ENCODE measurements around the gene SPTB.
A peak's percentile ranks its signal among the peaks of the same experiment; 100 is the strongest.

SPTB gene

DNA sequence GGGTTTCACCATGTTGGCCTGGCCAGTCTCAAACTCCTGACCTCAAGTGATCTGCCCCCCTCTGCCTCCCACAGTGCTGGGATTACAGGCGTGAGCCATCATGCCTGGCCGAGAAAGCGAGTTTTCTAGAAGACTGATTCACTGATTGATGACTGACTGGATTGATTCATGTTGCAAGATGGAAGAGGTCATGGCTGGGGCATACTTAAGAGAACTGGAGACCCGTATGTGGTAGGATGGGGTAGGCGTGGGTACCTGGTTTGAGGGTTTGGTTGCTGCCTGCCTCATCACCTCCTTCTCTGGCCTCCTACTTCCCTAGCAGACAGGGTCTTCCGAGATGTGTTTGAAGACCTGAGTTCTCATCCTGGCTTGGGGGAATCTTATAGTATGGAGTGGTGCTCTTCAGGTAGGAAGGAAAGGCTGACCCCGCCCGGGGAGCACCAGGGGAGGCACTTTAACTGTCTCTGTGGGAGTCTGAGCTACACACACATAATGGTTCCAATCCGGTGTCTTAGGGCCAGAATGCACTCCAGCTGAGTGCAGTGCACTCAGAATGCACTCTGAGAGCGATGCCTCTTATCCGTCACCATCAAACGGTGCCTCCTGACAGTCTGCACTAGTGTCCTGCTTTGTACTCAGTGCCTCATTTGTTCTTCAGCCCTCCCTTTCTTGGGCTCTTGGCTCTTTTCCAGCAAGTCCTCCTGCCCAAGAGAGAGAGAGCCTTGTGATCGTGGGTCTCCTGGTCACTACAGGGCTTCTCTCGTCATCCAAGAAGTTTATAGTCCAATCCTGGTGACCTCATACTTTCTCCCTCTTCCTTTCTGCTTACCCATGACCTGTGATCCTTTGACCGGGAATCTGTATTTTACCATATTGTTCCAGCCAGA, 155.8 kb downstream of the SPTB start:
- no peak for DNase-seq

DNA sequence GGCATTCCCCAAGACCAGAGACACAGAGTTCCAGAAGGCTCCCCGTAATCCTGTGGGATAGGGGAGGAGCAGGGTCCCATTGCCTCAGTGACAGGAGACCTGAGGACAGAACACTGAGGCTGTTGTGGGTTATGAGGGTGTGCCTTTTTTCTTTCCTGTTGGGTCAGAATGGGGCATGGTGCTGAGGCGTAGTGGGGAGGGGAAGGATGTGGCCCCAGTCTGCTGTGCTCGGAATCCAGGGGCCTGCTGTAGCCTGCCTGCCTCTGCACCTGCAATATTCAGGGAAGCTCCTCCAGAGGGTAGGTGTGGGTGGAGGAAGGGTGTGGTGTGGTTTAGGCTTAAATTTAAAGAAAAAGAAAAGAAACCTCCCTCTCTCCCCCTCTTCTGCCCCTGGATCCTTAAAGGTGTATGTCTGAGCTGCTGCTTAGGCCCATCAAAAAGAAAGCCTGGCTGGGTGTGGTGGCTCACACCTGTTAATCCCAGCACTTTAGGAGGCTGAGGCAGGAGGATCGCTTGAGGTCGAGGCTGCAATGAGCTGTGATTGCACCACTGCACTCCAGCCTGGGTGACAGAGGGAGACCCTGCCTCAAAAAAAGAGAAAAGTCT, 156.8 kb downstream of the SPTB start:
- DNase-seq: no peak

DNA sequence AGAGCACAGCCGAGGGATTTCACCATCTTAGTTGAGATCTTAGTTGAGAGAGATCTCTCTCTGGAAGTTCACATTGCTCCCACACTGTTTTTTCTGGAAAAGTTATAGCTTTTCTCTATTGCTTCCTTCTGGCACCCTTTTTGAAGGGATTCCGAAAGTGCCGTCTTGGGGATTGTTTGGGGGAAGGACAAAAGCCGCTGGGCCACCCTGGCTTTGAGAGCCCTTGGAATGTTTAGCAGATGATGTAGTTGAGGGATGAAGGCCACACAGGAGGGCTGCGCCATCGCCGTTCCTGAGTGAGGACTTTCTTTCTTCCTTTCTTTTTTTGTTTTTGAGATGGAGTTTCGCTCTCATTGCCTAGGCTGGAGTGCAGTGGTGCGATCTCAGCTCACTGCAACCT, 157.8 kb downstream of the SPTB start:
- no peak for DNase-seq

DNA sequence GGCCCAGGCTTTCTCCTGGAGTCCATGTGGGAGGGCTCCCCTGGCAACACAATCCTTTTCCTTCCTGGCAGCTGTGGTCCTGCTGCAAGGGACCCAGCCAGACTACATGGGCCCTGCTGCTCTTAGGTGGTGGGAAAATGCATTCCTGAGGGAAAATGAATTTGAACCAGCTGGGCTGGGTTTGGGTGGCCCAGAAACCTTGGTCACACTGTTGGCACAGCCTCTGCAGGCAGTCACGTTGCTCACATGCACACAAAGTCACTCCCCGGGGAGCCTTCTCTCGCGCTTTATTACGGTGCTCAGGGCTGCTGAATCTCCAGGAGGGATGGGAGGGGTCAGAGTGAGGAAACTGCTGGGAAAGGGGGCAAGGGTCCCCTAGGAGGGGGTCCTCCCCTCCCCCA, 158.3 kb downstream of the SPTB start:
- DNase-seq: no peak

- DNase-seq: no peak
Measured at GRCh38 chr14:64720131-64720576, 159.6 kb downstream of the SPTB start.

- no peak for DNase-seq
Measured at GRCh38 chr14:64719601-64720000, 160.1 kb downstream of the SPTB start.

GRCh38 chr14:64718762-64719161, 160.9 kb downstream of the SPTB start:
- DNase-seq: no peak

DNA sequence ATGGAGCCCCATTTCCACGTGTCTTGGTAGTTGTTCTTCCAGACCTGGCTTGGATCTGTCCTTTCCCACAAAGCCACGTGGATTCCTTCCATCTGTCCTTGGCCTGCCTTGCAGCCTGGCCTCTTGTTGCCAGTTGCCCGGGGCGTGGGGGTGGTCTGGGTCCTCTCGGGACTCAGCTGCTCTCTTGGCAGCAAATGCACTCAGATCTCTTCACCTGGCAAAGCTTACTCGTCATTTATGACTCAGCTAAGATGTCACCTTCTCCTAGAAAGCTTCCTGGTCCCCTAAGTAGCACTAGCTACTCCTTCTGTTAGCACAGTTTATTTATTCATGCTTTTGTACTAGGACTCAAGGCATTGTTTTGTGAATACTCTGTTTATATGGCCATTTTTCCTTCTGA, 161.8 kb downstream of the SPTB start:
- no peak for DNase-seq

DNA sequence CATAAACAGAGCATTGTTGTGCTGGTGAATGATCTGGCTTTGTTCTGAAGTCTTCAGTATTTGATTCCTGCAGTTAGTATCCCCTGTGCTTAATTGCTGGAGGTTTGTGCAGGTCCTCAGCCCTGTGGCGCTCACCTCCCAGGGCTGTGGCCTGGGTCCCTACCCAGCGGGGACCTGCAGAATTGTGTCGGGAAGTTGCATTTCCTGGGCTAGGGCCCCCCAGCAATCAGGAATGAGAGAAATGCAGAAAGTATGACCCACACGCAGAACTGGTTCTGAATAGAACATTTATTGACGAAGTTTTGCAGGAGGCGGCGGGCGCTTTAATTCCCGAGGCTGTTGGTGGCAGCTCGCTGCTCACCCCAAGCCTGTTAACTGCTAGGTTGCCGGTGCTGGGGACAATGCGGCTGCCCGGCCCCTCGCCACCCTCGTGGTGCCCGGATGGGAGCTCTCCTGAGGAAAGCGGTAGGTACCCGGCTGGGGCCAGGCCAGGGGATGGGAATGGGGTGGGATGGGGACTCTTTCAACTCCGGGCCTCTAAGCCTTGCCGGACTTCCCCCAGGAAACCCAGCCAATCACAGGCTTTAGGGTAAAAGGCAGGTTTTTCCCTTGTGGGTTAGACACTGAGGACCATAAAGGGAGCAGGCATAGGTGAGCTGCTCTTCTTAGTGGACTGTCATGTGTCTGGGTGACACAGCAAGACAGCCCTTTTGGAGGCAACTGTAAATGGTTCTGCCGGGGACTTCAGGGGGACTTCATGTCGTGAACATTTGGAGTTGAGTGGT, 163.9 kb downstream of the SPTB start:
- DNase-seq: no peak

GRCh38 chr14:64715146-64715627, 164.5 kb downstream of the SPTB start:
- DNase-seq: no peak

GRCh38 chr14:64714432-64715025, 165.2 kb downstream of the SPTB start:
- no peak for DNase-seq

DNA sequence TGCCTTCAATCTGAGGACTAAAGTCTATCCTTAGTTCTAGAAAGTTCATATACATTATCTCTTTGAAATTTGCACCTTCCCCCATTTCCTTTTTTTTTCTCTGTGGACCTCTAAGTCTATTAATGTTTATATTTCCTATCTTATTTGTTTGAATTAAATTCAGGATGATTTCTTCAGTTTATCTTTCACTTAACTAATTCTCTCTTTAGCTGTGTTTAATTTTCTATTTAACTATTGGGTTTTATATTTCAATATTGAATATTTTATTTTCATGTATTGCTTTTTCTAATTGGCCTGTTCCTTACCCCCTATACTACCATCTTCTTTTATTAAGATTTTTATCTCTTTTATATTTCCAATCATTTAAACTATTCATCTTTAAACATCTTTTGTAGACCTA, 166.0 kb downstream of the SPTB start:
- DNase-seq: no peak

DNA sequence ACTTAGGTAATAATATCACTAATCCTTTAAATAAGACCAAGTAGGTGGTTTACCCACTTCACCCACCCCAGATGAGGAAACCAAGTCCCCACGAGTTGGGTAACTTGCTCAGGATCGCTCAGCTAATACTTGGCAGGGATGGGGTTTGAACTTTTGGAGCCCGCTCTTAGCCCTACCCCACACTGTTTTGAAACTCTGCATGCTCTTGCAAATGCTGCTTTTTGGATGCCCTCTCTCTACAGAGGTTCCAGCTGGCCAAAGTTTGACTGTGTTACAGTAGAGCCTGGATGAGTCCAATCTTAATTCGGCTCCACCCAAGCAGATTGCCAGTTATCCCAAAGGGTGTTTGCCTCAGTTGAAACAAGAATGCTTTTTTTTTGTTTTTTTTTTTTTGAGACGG, 168.7 kb downstream of the SPTB start:
- DNase-seq: no peak

- DNase-seq: no peak
Measured at GRCh38 chr14:64709126-64709525, 170.6 kb downstream of the SPTB start.

- DNase-seq: peak; percentile 94
Measured at GRCh38 chr14:64708148-64709004, 171.3 kb downstream of the SPTB start.

GRCh38 chr14:64707661-64708060, 172.0 kb downstream of the SPTB start:
- no peak for DNase-seq

GRCh38 chr14:64706593-64707193, 173.0 kb downstream of the SPTB start:
- no peak for DNase-seq

- DNase-seq: no peak
Measured at GRCh38 chr14:64706119-64706592, 173.6 kb downstream of the SPTB start.

DNA sequence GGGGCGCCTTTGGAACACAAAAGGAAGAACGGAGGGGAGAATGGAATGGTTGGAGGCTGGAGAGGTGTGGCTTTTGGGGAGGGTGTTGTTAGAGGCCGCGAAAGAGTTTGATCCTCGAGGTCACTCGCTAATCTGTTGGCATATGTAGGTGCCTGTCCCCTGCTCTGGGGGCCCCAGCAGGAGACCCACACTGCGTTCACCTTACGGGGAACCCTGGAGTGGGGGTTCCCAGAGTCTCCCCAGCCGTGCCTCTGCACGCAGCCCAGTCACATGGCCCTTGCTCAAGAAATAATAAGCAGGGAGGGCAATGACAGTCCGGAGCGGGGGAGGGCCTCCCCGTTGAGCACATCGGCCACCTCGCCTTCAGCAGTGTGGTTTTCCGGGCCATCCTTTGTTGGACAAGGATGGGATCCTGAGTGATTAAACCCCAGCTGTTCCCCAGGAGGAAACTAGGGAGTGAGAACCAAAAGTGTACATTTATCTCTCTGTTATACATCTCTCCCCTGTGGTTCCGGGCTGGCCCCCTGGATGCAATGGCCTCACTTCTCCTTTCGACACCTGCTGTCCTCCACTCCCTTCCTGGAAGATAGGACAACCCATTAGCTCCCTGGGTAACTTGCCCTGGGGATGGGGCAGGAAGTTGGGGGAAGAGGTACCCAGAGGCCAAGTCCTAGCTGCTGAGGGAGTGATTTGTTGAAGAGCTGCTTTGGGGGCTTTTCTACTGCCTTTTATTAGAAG, 174.2 kb downstream of the SPTB start:
- peak; percentile 60 for DNase-seq

GRCh38 chr14:64704743-64705380, 174.8 kb downstream of the SPTB start:
- no peak for DNase-seq
